Stimulated activated CD8-positive, alpha-beta memory T cell treated with anti-CD3 and anti-CD28 coated beads, Interleukin-2, amount 100 ng/mL, for 48 hours (primary cell): Measurements from ENCODE around the gene SCIN.
"Not testable (repeated sequence)": the region's sequence is repeated elsewhere in the genome, so short reads cannot be mapped to it uniquely, and the experiment has no call there.

Experiments used
- DNase-seq, 2 donors: peaks; one replicate each; pipeline ENCODE4 v3.0.0-alpha.2; 2020; ENCODE audit warnings: low read depth in 2 of 2

Gene SCIN

GRCh38 chr7:12687718-12688171, 117.2 kb downstream of the SCIN start:
- no peak for DNase-seq

DNA sequence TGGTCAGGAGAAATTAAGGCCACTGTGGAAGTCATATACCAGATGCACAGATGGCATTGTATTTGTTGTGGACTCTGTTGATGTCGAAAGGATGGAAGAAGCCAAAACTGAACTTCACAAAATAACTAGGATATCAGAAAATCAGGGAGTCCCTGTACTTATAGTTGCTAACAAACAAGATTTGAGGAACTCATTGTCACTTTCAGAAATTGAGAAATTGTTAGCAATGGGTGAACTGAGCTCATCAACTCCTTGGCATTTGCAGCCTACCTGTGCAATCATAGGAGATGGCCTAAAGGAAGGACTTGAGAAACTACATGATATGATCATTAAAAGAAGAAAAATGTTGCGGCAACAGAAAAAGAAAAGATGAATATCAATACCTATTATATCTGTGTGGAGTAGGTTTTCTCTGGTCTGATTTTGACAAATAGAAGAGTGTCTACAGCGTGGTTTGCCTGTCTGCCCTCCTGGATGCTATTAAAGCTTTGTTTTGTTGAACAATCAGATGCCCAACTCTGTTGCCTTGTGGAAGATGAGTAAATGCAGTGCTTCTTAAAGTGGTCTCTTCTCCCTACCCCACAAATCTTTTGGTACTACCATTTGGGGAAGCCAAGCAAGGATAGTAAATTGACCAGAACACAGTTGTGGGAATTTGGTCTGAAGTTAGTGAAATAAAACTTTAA, 118.1 kb downstream of the SCIN start:
- DNase-seq = not testable (repeated sequence)

- DNase-seq = no peak
These were observed 118.9 kb downstream of the SCIN start for GRCh38 chr7:12689451-12689850.

DNA sequence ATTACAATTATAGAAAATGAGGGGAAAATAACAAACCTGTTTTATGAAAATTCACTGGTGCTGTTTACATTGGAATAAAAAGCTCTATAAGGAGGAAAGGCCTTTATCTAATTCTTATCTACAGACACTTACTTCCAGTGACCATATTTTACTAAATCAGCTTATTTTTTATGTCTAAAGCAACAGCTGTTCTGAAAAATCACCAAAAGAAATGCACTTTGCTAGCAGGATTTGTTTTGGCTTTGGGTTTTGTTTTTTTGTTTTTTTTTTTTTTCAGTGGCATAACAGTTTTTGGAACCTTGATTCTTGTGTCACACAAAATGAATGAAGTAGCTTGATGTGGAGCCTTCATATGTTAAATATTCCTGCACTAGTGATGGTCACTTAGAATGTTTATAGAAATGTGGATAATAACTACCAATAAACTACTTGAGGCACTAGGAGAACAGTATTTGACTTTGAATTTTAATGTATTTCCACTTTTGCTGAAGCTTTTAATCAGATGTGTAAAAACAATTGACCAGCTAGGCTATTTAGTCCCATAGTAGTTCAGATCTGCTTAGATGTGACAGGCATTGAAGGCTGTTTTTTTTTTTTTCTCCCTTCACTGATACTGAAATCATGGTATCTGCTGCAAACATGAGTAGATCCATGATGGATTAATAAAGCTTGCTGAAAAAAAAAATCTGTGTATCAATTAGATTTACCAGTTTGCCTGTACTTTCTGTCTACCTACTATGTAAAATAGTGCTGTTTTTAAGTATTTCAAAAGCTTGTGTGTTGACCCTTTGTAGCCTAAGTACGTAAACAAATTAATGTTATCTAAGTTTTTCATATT, 119.7 kb downstream of the SCIN start:
- DNase-seq = no peak

GRCh38 chr7:12691388-12691787, 120.9 kb downstream of the SCIN start:
- not testable (repeated sequence) for DNase-seq

DNA sequence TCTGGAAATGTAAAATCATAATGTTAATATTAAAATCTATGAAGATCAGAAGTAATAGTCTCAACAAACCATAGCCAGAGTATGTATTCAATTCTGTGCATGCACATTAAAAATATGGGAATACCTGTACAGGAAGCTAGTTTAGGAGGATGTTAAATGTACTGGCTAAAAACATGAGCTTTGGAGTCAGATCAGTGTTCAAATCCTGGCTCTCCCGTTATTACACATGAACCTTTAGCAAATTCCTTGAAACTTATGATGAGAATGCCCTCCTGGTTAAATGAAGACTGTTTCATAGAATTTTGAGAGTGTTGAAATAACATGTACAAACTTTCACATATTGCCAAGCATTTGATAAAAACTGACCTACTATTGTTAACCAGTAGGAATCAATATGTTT, 121.5 kb downstream of the SCIN start:
- no peak for DNase-seq

GRCh38 chr7:12692479-12693259, 122.1 kb downstream of the SCIN start:
- DNase-seq = no peak

- no peak for DNase-seq
These were observed 124.3 kb downstream of the SCIN start for GRCh38 chr7:12694817-12695216.

- no peak for DNase-seq
These were observed 125.4 kb downstream of the SCIN start for GRCh38 chr7:12695965-12696364.

DNA sequence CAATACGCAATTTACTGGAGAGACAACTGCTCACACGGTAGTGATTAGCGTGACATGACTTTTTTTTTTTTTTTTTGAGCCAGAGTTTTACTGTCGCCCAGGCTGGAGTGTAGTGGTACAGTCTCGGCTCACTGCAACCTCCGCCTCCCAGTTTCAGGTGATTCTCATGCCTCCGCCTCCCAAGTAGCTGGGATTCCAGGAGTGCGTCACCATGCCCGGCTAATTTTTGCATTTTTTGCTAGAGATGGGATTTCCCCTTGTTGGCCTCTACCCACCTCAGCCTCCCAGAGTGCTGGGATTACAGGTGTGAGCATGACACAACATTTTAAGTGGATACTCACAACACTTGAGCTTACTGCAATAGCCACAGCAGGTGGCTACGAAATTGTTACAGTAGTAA, 128.8 kb downstream of the SCIN start:
- DNase-seq = no peak

- DNase-seq = no peak
These were observed 130.9 kb downstream of the SCIN start for GRCh38 chr7:12701433-12701832.

GRCh38 chr7:12703881-12704280, 133.4 kb downstream of the SCIN start:
- no peak for DNase-seq

- DNase-seq = no peak
These were observed 135.4 kb downstream of the SCIN start for GRCh38 chr7:12705878-12706277.

- DNase-seq = no peak
These were observed 136.5 kb downstream of the SCIN start for GRCh38 chr7:12706900-12707536.

GRCh38 chr7:12708314-12708713, 137.8 kb downstream of the SCIN start:
- no peak for DNase-seq
